NCI-H1436 treated with DMSO at 0.1 percent for 48 hours (cell line): ENCODE data around the gene LRP8.

Experiments
- DNase-seq: peaks from one replicate; lab custom pipeline; 2025; lab: John Stamatoyannopoulos, UW

LRP8 gene

GRCh38 chr1:53339736-53340635, 12.1 kb upstream of the LRP8 start:
- no peak for DNase-seq

- no peak for DNase-seq
These were observed 10.6 kb upstream of the LRP8 start for GRCh38 chr1:53338423-53338822.

GRCh38 chr1:53337499-53337898, 9.6 kb upstream of the LRP8 start:
- no peak for DNase-seq

- DNase-seq: no peak
These were observed 8.3 kb upstream of the LRP8 start for GRCh38 chr1:53336146-53336545.

GRCh38 chr1:53335661-53336060, 7.8 kb upstream of the LRP8 start:
- DNase-seq: no peak

GRCh38 chr1:53334781-53335180, 6.9 kb upstream of the LRP8 start:
- DNase-seq: no peak

GRCh38 chr1:53334312-53334711, 6.4 kb upstream of the LRP8 start:
- DNase-seq: no peak

- DNase-seq: no peak
These were observed 5.0 kb upstream of the LRP8 start for GRCh38 chr1:53332833-53333232.

GRCh38 chr1:53332186-53332564, 4.3 kb upstream of the LRP8 start:
- no peak for DNase-seq

GRCh38 chr1:53331446-53332185, 3.7 kb upstream of the LRP8 start:
- no peak for DNase-seq

- DNase-seq: no peak
These were observed 2.9 kb upstream of the LRP8 start for GRCh38 chr1:53330819-53331218.

GRCh38 chr1:53328541-53329499, 950 bp upstream of the LRP8 start:
- no peak for DNase-seq

- no peak for DNase-seq
These were observed 522 bp downstream of the LRP8 start for GRCh38 chr1:53327182-53327913.

- DNase-seq: no peak
These were observed 1.2 kb downstream of the LRP8 start for GRCh38 chr1:53326598-53327181.

GRCh38 chr1:53326088-53326597, 1.7 kb downstream of the LRP8 start:
- peak; percentile 82 for DNase-seq

- DNase-seq: no peak
These were observed 2.4 kb downstream of the LRP8 start for GRCh38 chr1:53325326-53326087.

GRCh38 chr1:53324728-53325297, 3.1 kb downstream of the LRP8 start:
- DNase-seq: no peak

- DNase-seq: no peak
These were observed 3.5 kb downstream of the LRP8 start for GRCh38 chr1:53324321-53324720.

- DNase-seq: no peak
These were observed 4.6 kb downstream of the LRP8 start for GRCh38 chr1:53323316-53323715.
